Endothelial cell of umbilical vein (primary cell): ENCODE results near the gene PRPS1. TPM values are rescaled to one million over a fixed set of nuclear protein-coding genes. Genes with fewer than 3 reads are reported as not detected.

ENCODE experiments used
- BruUV-seq: library from RNA; stranded (reverse); fragments of 400-500 nt; replicated peaks from 2 replicates; lab custom pipeline; 2021; lab: Mats Ljungman, UMichigan
- CTCF ChIA-PET: fragments of 300-600, 350-600 bp; sonication (Branson Sonifier 250); formaldehyde crosslinking; loops from one replicate; lab custom pipeline; 2021; ENCODE audit warnings: antibody characterized with exemption, inconsistent platforms; lab: Charles Lee
- POLR2A ChIA-PET: fragments of 300-600, 350-600 bp; sonication (Branson Sonifier 250); formaldehyde crosslinking; loops from one replicate; lab custom pipeline; 2021; ENCODE audit warnings: antibody characterized with exemption, inconsistent platforms; lab: Charles Lee
- DNase-seq: peaks from one replicate; pipeline ENCODE4 v3.0.0-alpha.2; 2011; ENCODE audit warnings: low read depth, low spot score
- FAIRE-seq: peaks from 2 replicates; lab custom pipeline; 2011; peaks lifted over from hg19 to GRCh38; lab: Jason Lieb, UNC
- H2AFZ ChIP-seq: 2 replicates; pipeline ENCODE4 v1.6.0; 2012; ENCODE audit warnings: low read depth, low read length, control low read depth, inconsistent platforms
- H3K27ac ChIP-seq: 2 replicates; pipeline ENCODE4 v1.5.1; 2011; ENCODE audit warnings: low read depth, mild to moderate bottlenecking, control low read depth, low read length, moderate library complexity; ENCODE audit not compliant: insufficient read depth
- H3K27me3 ChIP-seq, 2 experiments: 2 replicates each; pipeline versions ENCODE4 v1.6.0 to v1.6.1; 2011; ENCODE audit warnings: low read length in 2 of 2, mixed read lengths in 1 of 2; ENCODE audit not compliant: control insufficient read depth in 2 of 2, insufficient read depth in 2 of 2
- H3K36me3 ChIP-seq, 2 experiments: 2 replicates in 1 of 2; 3 replicates in 1 of 2; pipeline ENCODE4 v1.5.1; 2011; ENCODE audit warnings: low read length in 2 of 2, mild to moderate bottlenecking in 1 of 2, moderate library complexity in 1 of 2; ENCODE audit not compliant: control insufficient read depth in 2 of 2, insufficient read depth in 2 of 2; ENCODE audit errors: extremely low read depth in 1 of 2
- H3K4me1 ChIP-seq: 3 replicates; pipeline ENCODE4 v1.5.1; 2011; ENCODE audit warnings: mild to moderate bottlenecking, low read length; ENCODE audit not compliant: control insufficient read depth, insufficient read depth; ENCODE audit errors: extremely low read depth
- H3K4me2 ChIP-seq: 2 replicates; pipeline ENCODE4 v1.6.1; 2011; ENCODE audit warnings: low read length, control low read depth, mixed read lengths; ENCODE audit not compliant: insufficient read depth
- H3K4me3 ChIP-seq, 3 experiments: fragments of 200-600 bp in 1 of 3; sonication (generic), shearing (Covaris generic) in 1 of 3; replicated peaks in 1 of 3; 2 replicates each; pipeline ENCODE4 v1.5.1; 2011 to 2016; ENCODE audit warnings: control low read depth in 3 of 3, low read length in 3 of 3, mild to moderate bottlenecking in 2 of 3, inconsistent platforms in 1 of 3, low read depth in 1 of 3, moderate library complexity in 1 of 3; ENCODE audit not compliant: insufficient read depth in 1 of 3
- H3K79me2 ChIP-seq: 2 replicates; pipeline ENCODE4 v1.6.0; 2012; ENCODE audit warnings: low read length, inconsistent platforms; ENCODE audit not compliant: control insufficient read depth, insufficient read depth
- H3K9ac ChIP-seq: replicated peaks from 2 replicates; pipeline ENCODE3; 2011; ENCODE audit warnings: low read length, control low read depth; ENCODE audit not compliant: insufficient read depth; ENCODE audit errors: extremely low read depth
- H3K9me1 ChIP-seq: replicated peaks from 3 replicates; pipeline ENCODE4 v1.6.0; 2011; ENCODE audit warnings: mild to moderate bottlenecking, low read length; ENCODE audit not compliant: control insufficient read depth, insufficient read depth; ENCODE audit errors: extremely low read depth
- H3K9me3 ChIP-seq: replicated peaks from 2 replicates; pipeline ENCODE4 v1.5.1; 2012; ENCODE audit warnings: low read length, inconsistent platforms; ENCODE audit not compliant: control insufficient read depth, insufficient read depth
- H4K20me1 ChIP-seq: replicated peaks from 2 replicates; pipeline ENCODE3; 2011; ENCODE audit warnings: mild to moderate bottlenecking, low read length; ENCODE audit not compliant: control insufficient read depth, insufficient read depth; ENCODE audit errors: extremely low read depth
- EZH2 ChIP-seq: IDR thresholded peaks from 2 replicates; pipeline ENCODE4 v1.6.1; 2012; ENCODE audit warnings: borderline replicate concordance, low read depth, mild to moderate bottlenecking, moderate library complexity, low read length, inconsistent platforms; ENCODE audit not compliant: severe bottlenecking
- FOS ChIP-seq: IDR thresholded peaks from 2 replicates; pipeline ENCODE4 v1.6.1; 2011; ENCODE audit warnings: mild to moderate bottlenecking, low read length, moderate library complexity, borderline replicate concordance; ENCODE audit not compliant: insufficient read depth
- GATA2 ChIP-seq: IDR thresholded peaks from 2 replicates; pipeline ENCODE4 v1.7.0; 2011; ENCODE audit warnings: low read depth, mild to moderate bottlenecking, moderate library complexity, mixed read lengths, low read length; ENCODE audit not compliant: insufficient read length, insufficient read depth
- JUN ChIP-seq: IDR thresholded peaks from 2 replicates; pipeline ENCODE4 v1.6.1; 2011; ENCODE audit warnings: borderline replicate concordance, low read depth; ENCODE audit not compliant: insufficient read length, insufficient read depth
- MAX ChIP-seq: IDR thresholded peaks from 2 replicates; pipeline ENCODE4 v1.6.1; 2011; ENCODE audit not compliant: insufficient read depth, insufficient read length
- MYC ChIP-seq: IDR thresholded peaks from one replicate; pipeline ENCODE4 v1.6.1; 2011; ENCODE audit warnings: mild to moderate bottlenecking, low read depth, low read length
- POLR2A ChIP-seq: IDR thresholded peaks from 2 replicates; pipeline ENCODE4 v1.6.1; 2012; ENCODE audit warnings: low read depth, mild to moderate bottlenecking, control low read depth, low read length
- POLR2AphosphoS5 ChIP-seq: IDR thresholded peaks from 2 replicates; pipeline ENCODE4 v1.6.1; 2012; ENCODE audit warnings: low read depth, mild to moderate bottlenecking, control low read depth, low read length, moderate library complexity; ENCODE audit not compliant: insufficient read depth
- dilution Hi-C: fragments of 300-500 bp; cut with MboI; formaldehyde crosslinking; loops from one replicate; pipeline ENCODE4 v1.15.0; 2019; ENCODE audit warnings: low sequenced_read_pairs; ENCODE audit not compliant: extremely low pct_ligation_motif_present
- intact Hi-C: fragments of 100-400 bp; cut with micrococcal nuclease; formaldehyde crosslinking; loops from one replicate; pipeline ENCODE4 v1.10.0; 2022
- polyA plus RNA-seq, 4 experiments: library from polyadenylated mRNA; depleted of rRNA in 3 of 4; stranded (reverse) in 3 of 4; unstranded in 1 of 4; fragments of >200 nt; gene quantifications; 2 replicates each; pipeline versions ENCODE4 v1.2.1 to v1.2.3, GENCODE V29; 2011 to 2012; ENCODE audit warnings: missing spikeins in 1 of 4
- total RNA-seq: library from RNA; stranded (reverse); gene quantifications from 2 replicates; pipeline ENCODE4 v1.2.3, GENCODE V29; 2021
- TF ChIP-seq, protein P1 (sequence below), 2 donors: IDR thresholded peaks; 1 replicate in 1 of 2; 2 replicates in 1 of 2; pipeline ENCODE4 v1.5.1; 2011; ENCODE audit warnings: low read length in 2 of 2, mild to moderate bottlenecking in 2 of 2, moderate library complexity in 2 of 2, control low read depth in 1 of 2, inconsistent platforms in 1 of 2, low read depth in 1 of 2; ENCODE audit not compliant: insufficient read depth in 1 of 2; ENCODE audit errors: extremely low read depth in 1 of 2

The PRPS1 gene
- total and polyA plus RNA-seq, 2 donors (not counting 3 experiments of a cell fraction or from before 2014, with no cell fraction given), result 30.9 to 36.8 TPM

DNA sequence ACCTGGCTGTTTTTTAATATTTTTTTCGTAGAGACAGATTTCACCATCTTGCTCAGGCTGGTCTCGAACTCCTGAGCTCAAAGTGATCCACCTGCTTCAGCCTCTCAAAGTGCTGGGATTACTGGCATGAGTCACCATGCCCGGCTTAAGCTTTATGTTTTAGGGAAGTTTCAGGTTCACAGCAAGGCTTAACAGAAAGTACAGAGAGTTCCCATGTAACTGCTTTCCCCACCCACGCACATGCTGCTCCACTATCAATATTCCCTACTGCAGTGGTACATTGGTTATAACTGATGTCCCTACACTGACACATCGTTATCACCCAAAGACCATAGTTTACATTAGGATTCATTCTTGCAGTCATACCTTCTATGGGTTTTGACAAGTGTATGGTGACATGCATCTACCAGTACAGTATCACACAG is 62.7 kb downstream of the PRPS1 start:
- Histone ChIP-seq H4K20me1 (no peaks in the 10 kb centered on the region), H3K9ac (no peak overlapping the region), H3K27ac (no peak overlapping the region), H2AFZ (no peak overlapping the region), H3K4me2 (no peak overlapping the region), H3K79me2 (no peaks in the 10 kb centered on the region), H3K4me3 (no peak overlapping the region), H3K9me3 (no peaks in the 10 kb centered on the region), H3K27me3 (no peaks in the 10 kb centered on the region), H3K9me1 (no peaks in the 10 kb centered on the region), H3K4me1 (peaks cover 16% of the 10 kb centered on the region), H3K36me3 (no peaks in the 10 kb centered on the region)
- ChIA-PET POLR2A (no interaction called here), CTCF (no interaction called here)
- DNase-seq (no peak), FAIRE-seq (no peak)
- no TSS peak for BruUV-seq
- dilution Hi-C loops, result no loop called here
- intact Hi-C loops, result no loop called here
- no peak for TF ChIP-seq GATA2
- TF ChIP-seq, protein P1, sequence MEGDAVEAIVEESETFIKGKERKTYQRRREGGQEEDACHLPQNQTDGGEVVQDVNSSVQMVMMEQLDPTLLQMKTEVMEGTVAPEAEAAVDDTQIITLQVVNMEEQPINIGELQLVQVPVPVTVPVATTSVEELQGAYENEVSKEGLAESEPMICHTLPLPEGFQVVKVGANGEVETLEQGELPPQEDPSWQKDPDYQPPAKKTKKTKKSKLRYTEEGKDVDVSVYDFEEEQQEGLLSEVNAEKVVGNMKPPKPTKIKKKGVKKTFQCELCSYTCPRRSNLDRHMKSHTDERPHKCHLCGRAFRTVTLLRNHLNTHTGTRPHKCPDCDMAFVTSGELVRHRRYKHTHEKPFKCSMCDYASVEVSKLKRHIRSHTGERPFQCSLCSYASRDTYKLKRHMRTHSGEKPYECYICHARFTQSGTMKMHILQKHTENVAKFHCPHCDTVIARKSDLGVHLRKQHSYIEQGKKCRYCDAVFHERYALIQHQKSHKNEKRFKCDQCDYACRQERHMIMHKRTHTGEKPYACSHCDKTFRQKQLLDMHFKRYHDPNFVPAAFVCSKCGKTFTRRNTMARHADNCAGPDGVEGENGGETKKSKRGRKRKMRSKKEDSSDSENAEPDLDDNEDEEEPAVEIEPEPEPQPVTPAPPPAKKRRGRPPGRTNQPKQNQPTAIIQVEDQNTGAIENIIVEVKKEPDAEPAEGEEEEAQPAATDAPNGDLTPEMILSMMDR (IDR thresholded peaks at IDR 0.05; ENCODE audit: extremely low read depth in 1 of 2, insufficient read depth in 1 of 2, low read depth in 1 of 2, low read length in 2 of 2), result no peak
- no peak for TF ChIP-seq FOS
- TF ChIP-seq MAX, result no peak
- TF ChIP-seq MYC, result no peak
- no peak for TF ChIP-seq POLR2AphosphoS5
- no peak for TF ChIP-seq JUN
- TF ChIP-seq EZH2, result no peak
- TF ChIP-seq POLR2A, result no peak
